HepG2 (cell line): Measurements from ENCODE around the gene RNGTT. TPM values are rescaled to one million over a fixed set of nuclear protein-coding genes. Genes with fewer than 3 reads are reported as not detected.

Experiments
- ARID3A ChIP-seq: IDR thresholded peaks from 2 replicates; pipeline ENCODE4 v1.6.1; 2012; ENCODE audit warnings: low read depth, low read length, improper control_type of control experiment
- CBX1 ChIP-seq: IDR thresholded peaks from one replicate; pipeline ENCODE4 v1.6.1; 2016; ENCODE audit warnings: antibody characterized with exemption, low read depth
- CREB1 ChIP-seq, 2 experiments: fragments of 450-650 bp in 1 of 2; IDR thresholded peaks; 2 replicates each; pipeline ENCODE4 v1.6.1; 2016 to 2017; ENCODE audit warnings: control low read depth in 1 of 2, mild to moderate bottlenecking in 1 of 2, missing compliant biosample characterization in 1 of 2, missing genetic modification characterization in 1 of 2
- HMGA1 ChIP-seq: sonication (generic); formaldehyde crosslinking; conservative IDR thresholded peaks from 2 replicates; pipeline ENCODE4 v1.4.0; 2020; ENCODE audit warnings: missing genetic modification reagents
- KLF13 ChIP-seq: sonication (generic); formaldehyde crosslinking; IDR thresholded peaks from 2 replicates; pipeline ENCODE4 v1.4.0; 2020; ENCODE audit warnings: mild to moderate bottlenecking, missing genetic modification reagents
- MTA1 ChIP-seq: sonication (generic); formaldehyde crosslinking; IDR thresholded peaks from 2 replicates; pipeline ENCODE4 v1.4.0; 2020; ENCODE audit warnings: missing genetic modification reagents, mild to moderate bottlenecking, borderline replicate concordance
- PHF20 ChIP-seq: sonication (generic); formaldehyde crosslinking; IDR thresholded peaks from 2 replicates; pipeline ENCODE4 v1.5.0; 2020; ENCODE audit warnings: mild to moderate bottlenecking, missing genetic modification reagents
- PRPF4 ChIP-seq: fragments of 200-400 bp; formaldehyde crosslinking; IDR thresholded peaks from 2 replicates; pipeline ENCODE4 v1.6.1; 2016; ENCODE audit warnings: low read length, low read depth; ENCODE audit not compliant: poor library complexity, severe bottlenecking
- RNF2 ChIP-seq: fragments of 450-650 bp; conservative IDR thresholded peaks from 2 replicates; pipeline ENCODE4 v1.6.1; 2016; ENCODE audit warnings: low read depth
- SRSF1 ChIP-seq: fragments of 200-400 bp; formaldehyde crosslinking; optimal IDR thresholded peaks from 2 replicates; pipeline ENCODE3; 2017; ENCODE audit warnings: mild to moderate bottlenecking, low read depth, low read length, moderate library complexity
- TSC22D2 ChIP-seq: sonication (generic); formaldehyde crosslinking; IDR thresholded peaks from 2 replicates; pipeline ENCODE4 v1.5.1; 2020; ENCODE audit warnings: missing genetic modification reagents, mild to moderate bottlenecking, borderline replicate concordance
- ZNF3 ChIP-seq: IDR thresholded peaks from 2 replicates; pipeline ENCODE4 v1.7.0; 2017; ENCODE audit warnings: inconsistent platforms
- ZNF589 ChIP-seq: sonication (generic); formaldehyde crosslinking; conservative IDR thresholded peaks from 2 replicates; pipeline ENCODE4 v1.8.0; 2022; ENCODE audit warnings: mild to moderate bottlenecking, moderate library complexity, missing genetic modification reagents
- ZNF839 ChIP-seq: sonication (generic); formaldehyde crosslinking; IDR thresholded peaks from 2 replicates; pipeline ENCODE4 v1.4.0; 2020; ENCODE audit warnings: missing genetic modification reagents, mild to moderate bottlenecking, borderline replicate concordance
- polyA plus RNA-seq, 8 experiments: library from polyadenylated mRNA; depleted of rRNA in 3 of 8; stranded (reverse) in 7 of 8; unstranded in 1 of 8; fragments of >200 nt; fragmentation: Illumina TruSeq in 4 of 8; extraction: Trizol in 4 of 8; gene quantifications; 2 replicates each; pipeline versions ENCODE4 v1.2.1 to v1.2.3, GENCODE V29; 2011 to 2016; ENCODE audit warnings: low read depth in 4 of 8, missing spikeins in 1 of 8, mixed read lengths in 1 of 8; ENCODE audit not compliant: insufficient read depth in 1 of 8
- total RNA-seq, 5 experiments: library from RNA; depleted of rRNA; stranded (reverse); fragments of >200 nt; fragmentation: Illumina TruSeq; extraction: Trizol; gene quantifications; 2 replicates each; pipeline ENCODE4 v1.2.3, GENCODE V29; 2016; ENCODE audit warnings: low read depth in 1 of 5
- TF ChIP-seq, protein P1 (sequence below): sonication (generic); formaldehyde crosslinking; IDR thresholded peaks from 2 replicates; pipeline ENCODE4 v1.8.1; 2023; ENCODE audit warnings: missing genetic modification reagents, mild to moderate bottlenecking, borderline replicate concordance

The RNGTT gene
- total and polyA plus RNA-seq, 2 of the 13 experiments (the other 11 are each of a cell fraction or from before 2014, with no cell fraction given) = 6.0 to 22.6 TPM

DNA sequence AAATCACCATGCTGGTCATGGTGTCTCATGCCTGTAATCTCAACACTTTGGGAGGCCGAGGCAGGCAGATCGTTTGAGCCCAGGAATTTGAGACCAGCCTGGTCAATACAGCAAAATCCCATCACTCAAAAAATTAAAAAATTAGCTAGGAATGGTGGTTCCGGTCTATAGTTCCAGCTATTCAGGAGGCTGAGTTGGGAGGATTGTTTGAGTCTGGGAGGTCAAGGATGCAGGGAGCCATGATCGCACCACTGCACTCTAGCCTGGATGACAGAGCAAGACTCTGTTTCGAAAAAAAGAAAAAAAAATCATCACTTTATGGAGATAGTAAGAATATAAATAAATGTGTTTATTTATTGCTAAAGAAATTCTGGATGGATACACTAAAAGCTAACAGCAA lies 124.1 kb downstream of the RNGTT start (continued):
- TF ChIP-seq, protein P1, sequence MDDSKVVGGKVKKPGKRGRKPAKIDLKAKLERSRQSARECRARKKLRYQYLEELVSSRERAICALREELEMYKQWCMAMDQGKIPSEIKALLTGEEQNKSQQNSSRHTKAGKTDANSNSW (CRISPR knock-in tag) = no peak
- TF ChIP-seq CBX1 (no peak), ZNF589 (CRISPR knock-in tag) (no peak), ARID3A (no peak), RNF2 (no peak), HMGA1 (CRISPR knock-in tag) (no peak), KLF13 (CRISPR knock-in tag) (no peak), ZNF839 (CRISPR knock-in tag) (no peak), ZNF3 (CRISPR knock-in tag) (0 out of 2 replicates have a peak, but pooled peaks have one; percentile 66), MTA1 (CRISPR knock-in tag) (no peak), PHF20 (no peak), SRSF1 (no peak), PRPF4 (no peak), CREB1 (IDR thresholded peaks at IDR 0.05) (no peak), CREB1 (CRISPR knock-in tag; IDR thresholded peaks at IDR 0.05) (no peak), TSC22D2 (CRISPR knock-in tag) (no peak)
